Measurements from ENCODE around the gene GSTA1.
"Not testable (repeated sequence)": the region's sequence is repeated elsewhere in the genome, so short reads cannot be mapped to it uniquely, and the experiment has no call there.

GSTA1 gene

GRCh38 chr6:52803668-52804255 lies at the start of gene GSTA1:
Gene GSTA1 (minus strand): TSS chr6:52803816. CDS start chr6:52799267, 4,549 bp downstream.
- H3K27ac ChIP-seq, H3K4me3 ChIP-seq: not testable (repeated sequence)

DNA sequence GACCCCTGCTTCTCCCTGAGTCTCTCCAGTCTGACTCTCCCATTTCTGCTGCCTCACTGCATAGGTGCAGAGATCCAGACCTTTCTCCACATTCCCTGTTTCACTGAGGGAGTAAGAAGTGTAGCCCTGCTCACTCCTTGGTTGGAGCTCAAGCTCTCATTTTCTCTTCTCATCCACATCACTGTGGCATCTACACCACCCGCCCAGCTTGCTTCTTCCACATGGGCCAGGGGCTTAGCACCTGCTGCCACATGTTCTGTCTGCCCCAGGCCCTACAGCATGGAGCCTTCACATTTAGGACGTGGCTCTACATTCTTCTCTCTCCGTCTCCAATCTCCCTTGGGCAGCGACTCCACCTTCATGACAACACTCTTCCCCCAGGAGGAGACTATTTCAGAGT lies 45.5 kb upstream of the GSTA1 start:
- Histone ChIP-seq H3K27ac (no peak overlapping the region), H3K4me3 (no peak overlapping the region)

DNA sequence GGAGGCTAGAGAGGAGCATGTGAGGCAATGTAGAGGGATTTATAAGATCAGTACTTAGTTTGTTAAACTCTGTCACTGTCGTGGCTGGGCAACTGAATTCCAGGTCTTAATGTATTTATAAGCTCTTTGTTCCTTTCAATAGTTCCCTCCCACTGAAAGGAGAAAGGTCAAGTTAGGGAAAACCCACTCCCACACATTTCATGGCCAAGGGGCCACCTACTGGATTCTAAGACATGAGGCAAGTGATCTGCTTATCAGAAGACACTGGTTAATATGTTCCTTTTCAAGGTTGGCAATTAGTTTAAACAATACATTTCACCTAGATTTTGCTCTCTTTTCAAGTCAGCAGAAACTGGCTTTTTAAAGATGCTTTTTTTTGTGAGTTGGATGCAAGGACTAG lies 42.4 kb upstream of the GSTA1 start:
- Histone ChIP-seq H3K27ac (no peak overlapping the region), H3K4me3 (no peak overlapping the region)

DNA sequence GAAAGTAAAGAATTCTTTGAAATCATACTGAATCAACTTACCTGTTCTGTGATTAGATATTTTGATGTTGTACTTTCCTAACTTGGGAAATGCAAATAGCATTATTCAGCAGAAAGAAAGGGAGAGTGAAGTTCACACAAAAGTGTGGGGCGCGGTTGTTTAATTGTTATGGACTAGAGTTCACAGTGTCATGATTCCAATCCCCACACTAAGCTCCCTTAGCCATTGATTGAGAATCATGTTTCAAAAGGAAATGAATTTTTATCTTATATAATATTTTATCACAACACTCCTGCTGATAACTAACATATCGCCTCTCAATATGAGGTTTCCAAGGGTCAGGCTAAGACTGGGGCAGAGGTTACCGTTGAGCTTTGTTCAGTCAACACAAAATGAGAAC lies 40.0 kb upstream of the GSTA1 start:
- no peak overlapping the region for H3K27ac ChIP-seq

GRCh38 chr6:52840763-52841585 lies 37.4 kb upstream of the GSTA1 start, which contains the start of gene GSTA5:
Gene GSTA5 (minus strand): TSS chr6:52840813.
- Histone ChIP-seq H3K27ac (no peak within 1 kb of the TSS), H3K4me3 (no peak within 1 kb of the TSS)

More for the DNA sequence above, 40.0 kb upstream of the GSTA1 start:
- H3K4me3 ChIP-seq, result no peak overlapping the region

DNA sequence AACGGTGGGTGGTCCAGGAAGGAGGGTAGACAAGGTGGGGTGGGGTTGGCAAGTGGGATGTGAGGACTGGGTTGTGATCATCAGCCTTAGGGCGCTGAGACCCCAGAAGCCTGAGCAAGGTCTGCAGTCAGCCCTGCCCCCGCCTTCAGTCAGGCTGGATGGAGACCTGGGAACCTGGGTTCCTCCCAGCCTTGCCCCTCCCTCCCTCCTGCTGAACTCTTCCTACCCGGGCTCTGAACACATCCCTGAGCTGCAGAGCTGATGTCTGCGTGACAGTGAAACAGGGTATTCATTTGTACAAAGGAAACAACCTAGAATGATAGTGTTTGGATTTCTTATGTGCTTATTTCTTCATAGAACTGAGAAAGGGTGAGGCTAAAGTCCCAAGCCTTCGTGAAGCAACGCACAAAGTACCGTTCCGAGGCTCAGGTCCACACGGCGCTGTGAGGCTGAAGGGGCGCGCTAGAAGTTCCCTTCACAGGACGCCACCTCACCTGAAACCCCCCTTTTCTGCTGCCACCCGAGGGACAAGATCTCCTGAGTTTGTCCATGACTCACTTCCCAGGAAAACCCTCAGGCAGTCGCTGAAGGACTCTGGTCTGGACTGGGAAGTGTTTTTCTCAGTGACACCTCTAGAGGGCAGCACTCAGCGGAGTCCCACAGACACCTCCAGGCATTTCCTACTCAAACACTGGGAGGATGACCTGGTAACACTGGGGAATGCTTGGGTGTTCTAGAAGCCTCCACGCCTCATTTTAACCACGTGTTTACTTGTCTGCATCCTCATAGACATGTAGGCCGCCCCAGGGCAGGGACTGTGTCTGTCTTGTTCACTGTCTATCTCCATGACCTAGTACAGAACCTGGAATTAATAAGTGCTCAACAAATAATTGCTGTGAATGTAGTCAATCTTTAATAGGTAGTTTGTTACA lies 35.8 kb upstream of the GSTA1 start:
- Histone ChIP-seq H3K27ac (no peak overlapping the region), H3K4me3 (no peak overlapping the region)

GRCh38 chr6:52834481-52834880 lies 30.9 kb upstream of the GSTA1 start:
- Histone ChIP-seq H3K4me3 (no peak overlapping the region), H3K27ac (no peak overlapping the region)

GRCh38 chr6:52830869-52831268 lies 27.3 kb upstream of the GSTA1 start:
- H3K27ac ChIP-seq, H3K4me3 ChIP-seq: not testable (repeated sequence)

DNA sequence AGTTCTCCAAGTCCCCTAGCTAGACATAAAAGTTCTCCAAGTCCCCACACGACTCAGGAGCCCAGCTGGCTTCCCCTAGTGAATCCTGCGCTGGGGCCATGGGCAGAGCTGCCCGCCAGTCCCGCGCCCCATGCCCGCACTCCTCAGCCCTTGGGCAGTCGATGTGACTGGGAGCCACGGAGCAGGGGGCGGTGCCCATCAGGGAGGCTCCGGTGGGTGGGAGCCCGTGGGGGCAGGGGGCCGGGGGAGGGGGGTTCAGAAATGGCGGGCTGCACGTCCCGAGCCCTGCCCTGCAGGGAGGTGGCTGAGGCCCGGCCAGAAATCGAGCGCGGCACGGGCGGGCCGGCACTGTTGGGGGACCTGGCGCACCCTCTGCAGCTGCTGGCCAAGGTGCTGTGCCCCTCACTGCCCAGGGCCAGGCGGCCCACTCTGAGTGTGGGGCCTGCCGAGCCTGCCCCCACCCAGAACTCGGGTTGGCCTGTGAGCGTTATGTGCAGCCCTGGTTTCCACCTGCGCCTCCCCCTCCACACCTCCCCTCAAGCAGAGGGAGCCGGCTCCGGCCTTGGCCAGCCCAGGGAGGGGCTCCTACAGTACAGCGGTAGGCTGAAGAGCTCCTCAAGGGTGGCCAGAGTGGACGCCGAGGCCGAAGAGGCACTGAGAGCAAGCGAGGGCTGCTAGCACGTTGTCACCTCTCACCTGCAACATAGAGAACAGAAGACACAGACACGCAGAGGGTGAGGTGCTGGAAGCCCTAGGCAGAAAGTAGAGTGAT lies 25.6 kb upstream of the GSTA1 start:
- no peak overlapping the region for H3K4me3 ChIP-seq

DNA sequence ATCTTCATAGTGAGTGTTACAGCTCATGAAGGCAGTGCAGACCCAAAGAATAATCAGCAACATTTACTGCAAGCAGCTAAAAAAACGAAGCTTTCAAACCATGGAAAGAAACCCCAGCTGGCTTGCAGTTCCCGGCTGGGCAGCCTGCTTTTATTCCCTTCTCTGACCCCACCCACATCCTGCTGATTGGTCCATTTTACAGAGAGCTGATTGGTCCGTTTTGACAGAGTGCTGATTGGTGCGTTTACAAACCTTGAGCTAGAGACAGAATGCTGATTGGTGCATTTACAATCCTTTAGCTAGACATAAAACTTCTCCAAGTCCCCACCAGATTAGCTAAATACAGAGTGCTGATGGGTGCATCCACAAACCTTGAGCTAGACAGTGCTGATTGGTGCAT lies 25.0 kb upstream of the GSTA1 start:
- H3K27ac ChIP-seq, H3K4me3 ChIP-seq: not testable (repeated sequence)

More for the DNA sequence above, 25.6 kb upstream of the GSTA1 start:
- no peak overlapping the region for H3K27ac ChIP-seq

DNA sequence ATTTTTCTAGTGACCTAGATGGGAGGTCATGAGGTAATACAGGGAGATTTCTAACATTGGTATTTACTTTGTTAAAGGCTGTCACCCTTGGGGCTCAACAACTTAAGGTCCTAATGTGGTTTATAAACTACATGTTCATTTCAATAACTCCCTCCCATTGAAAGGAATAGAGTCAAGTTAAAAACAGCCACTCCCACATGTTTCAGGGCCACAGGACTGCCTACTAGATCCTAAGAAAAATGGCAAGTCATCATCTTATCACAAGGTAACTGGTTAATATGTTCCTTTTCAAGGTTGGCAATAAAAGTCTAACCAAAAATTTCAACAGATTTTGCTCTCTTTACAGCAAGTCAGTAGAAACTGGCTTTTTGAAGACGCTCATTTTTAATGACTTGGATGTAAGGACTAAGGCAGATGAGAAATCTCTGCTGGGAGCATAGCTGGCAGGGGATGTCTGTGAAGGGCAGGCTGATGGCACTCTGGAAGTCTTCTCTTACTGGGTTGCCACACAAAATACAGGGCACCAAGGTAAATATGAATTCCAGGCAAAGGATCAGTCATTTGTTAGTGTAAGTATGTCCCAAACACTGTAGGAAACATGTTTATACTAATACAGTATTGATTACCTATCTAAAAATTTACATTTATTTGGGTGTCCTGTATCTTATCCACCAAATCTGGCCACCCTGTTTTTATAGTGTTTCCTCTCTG lies 23.6 kb upstream of the GSTA1 start:
- not testable (repeated sequence) for H3K27ac ChIP-seq, H3K4me3 ChIP-seq

GRCh38 chr6:52826513-52826912 lies 22.9 kb upstream of the GSTA1 start:
- Histone ChIP-seq H3K4me3 (no peak overlapping the region), H3K27ac (no peak overlapping the region)

GRCh38 chr6:52825900-52826459 lies 22.4 kb upstream of the GSTA1 start:
- H3K27ac ChIP-seq, H3K4me3 ChIP-seq: not testable (repeated sequence)

GRCh38 chr6:52825270-52825793 lies 21.7 kb upstream of the GSTA1 start:
- not testable (repeated sequence) for H3K4me3 ChIP-seq, H3K27ac ChIP-seq

- no peak overlapping the region for H3K4me3 ChIP-seq
- no peak overlapping the region for H3K27ac ChIP-seq
Measured at GRCh38 chr6:52821842-52822241, 18.2 kb upstream of the GSTA1 start.

- Histone ChIP-seq H3K4me3 (no peak overlapping the region), H3K27ac (no peak overlapping the region)
Measured at GRCh38 chr6:52820198-52820597, 16.6 kb upstream of the GSTA1 start.

DNA sequence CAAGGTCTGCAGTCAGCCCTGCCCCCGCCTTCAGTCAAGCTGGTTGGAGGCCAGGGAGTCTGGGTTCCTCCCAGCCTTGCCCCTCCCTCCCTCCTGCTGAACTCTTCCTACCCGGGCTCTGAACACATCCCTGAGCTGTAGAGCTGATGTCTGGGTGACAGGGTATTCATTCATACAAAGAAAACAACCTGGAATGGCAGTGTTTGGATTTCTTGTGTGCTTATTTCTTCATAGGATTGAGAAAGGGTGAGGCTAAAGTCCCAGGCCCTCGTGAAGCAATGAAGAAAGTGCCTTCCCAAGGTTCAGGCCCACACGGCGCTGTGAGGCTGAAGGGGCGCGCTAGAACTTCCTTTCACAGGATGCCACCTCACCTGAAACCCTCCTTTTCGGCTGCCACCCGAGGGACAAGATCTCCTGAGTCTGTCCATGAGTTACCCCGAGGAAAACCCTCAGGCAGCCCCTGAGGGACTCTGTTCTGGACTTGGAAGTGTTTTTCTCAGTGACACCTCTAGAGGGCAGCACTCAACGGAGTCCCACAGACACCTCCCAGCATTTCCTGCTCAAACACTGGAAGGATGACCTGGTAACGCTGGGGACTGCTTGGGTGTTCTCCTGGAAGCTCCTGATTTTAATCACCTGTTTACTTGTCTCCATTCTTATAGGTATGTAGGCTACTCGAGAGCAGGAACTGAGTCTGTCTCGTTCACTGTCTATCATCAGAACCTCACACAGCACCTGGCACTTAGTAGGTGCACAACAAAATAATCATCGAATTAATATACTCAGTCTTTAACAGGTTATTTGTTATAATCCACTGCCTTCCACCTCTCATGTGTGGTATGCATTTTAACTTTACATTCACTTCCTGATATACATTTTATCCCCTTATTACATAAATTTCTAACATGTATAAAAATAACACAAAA lies 11.8 kb upstream of the GSTA1 start:
- Histone ChIP-seq H3K27ac (no peak overlapping the region), H3K4me3 (no peak overlapping the region)

Data from skin epidermis (tissue), 12 donors.